ENCODE data around the gene PBXIP1. TPM values are rescaled to one million over a fixed set of nuclear protein-coding genes. Genes with fewer than 3 reads are reported as not detected.

PBXIP1 gene
- total and polyA plus RNA-seq, 2 of the 13 experiments (the other 11 are each of a cell fraction or from before 2014, with no cell fraction given), result 16.3 to 31.9 TPM

- TF ChIP-seq RERE (CRISPR knock-in tag; IDR thresholded peaks at IDR 0.05; ENCODE audit: low read depth), result no peak
- TF ChIP-seq KAT7 (CRISPR knock-in tag; IDR thresholded peaks at IDR 0.05; ENCODE audit: borderline replicate concordance), result no peak
- no peak for TF ChIP-seq ZBTB10 (CRISPR knock-in tag; IDR thresholded peaks at IDR 0.05; ENCODE audit: borderline replicate concordance)
- no peak for TF ChIP-seq SNAPC5 (CRISPR knock-in tag; IDR thresholded peaks at IDR 0.05; ENCODE audit: borderline replicate concordance)
- TF ChIP-seq ZNF704 (CRISPR knock-in tag; IDR thresholded peaks at IDR 0.05; ENCODE audit: borderline replicate concordance), result no peak
- no peak for TF ChIP-seq ONECUT2 (CRISPR knock-in tag; IDR thresholded peaks at IDR 0.05)
- TF ChIP-seq SIN3A (IDR thresholded peaks at IDR 0.05; ENCODE audit: borderline replicate concordance, low read depth, low read length), result no peak
- TF ChIP-seq MXD3 (CRISPR knock-in tag; IDR thresholded peaks at IDR 0.05), result 0 out of 2 replicates have a peak, but pooled peaks have one; percentile 51
- peak; percentile 62 for TF ChIP-seq ZFY (CRISPR knock-in tag; IDR thresholded peaks at IDR 0.05)
- TF ChIP-seq ZSCAN9 (CRISPR knock-in tag; IDR thresholded peaks at IDR 0.05; ENCODE audit: borderline replicate concordance), result no peak
- no peak for TF ChIP-seq CREBL2 (CRISPR knock-in tag; IDR thresholded peaks at IDR 0.05; ENCODE audit: borderline replicate concordance)
- TF ChIP-seq ATF4 (CRISPR knock-in tag; IDR thresholded peaks at IDR 0.05), result no peak
- TF ChIP-seq RFXAP (CRISPR knock-in tag; IDR thresholded peaks at IDR 0.05; ENCODE audit: borderline replicate concordance), result no peak
- no peak for TF ChIP-seq ZNF432 (CRISPR knock-in tag; IDR thresholded peaks at IDR 0.05; ENCODE audit: borderline replicate concordance)
- TF ChIP-seq ZNF160 (CRISPR knock-in tag; IDR thresholded peaks at IDR 0.05), result no peak
- TF ChIP-seq ZNF326 (CRISPR knock-in tag; IDR thresholded peaks at IDR 0.05; ENCODE audit: borderline replicate concordance), result no peak
- no peak for TF ChIP-seq ZNF468 (CRISPR knock-in tag; IDR thresholded peaks at IDR 0.05)
- TF ChIP-seq KDM6A (CRISPR knock-in tag; IDR thresholded peaks at IDR 0.05; ENCODE audit: low read depth), result 0 out of 2 replicates have a peak, but pooled peaks have one; percentile 8
These were observed 23.9 kb downstream of the PBXIP1 start (continued) for GRCh38 chr1:154931940-154932487.
